Renal pelvis (tissue), 4 donors: Measurements from ENCODE around the gene LAMB1. TPM values are rescaled to one million over a fixed set of nuclear protein-coding genes. Genes with fewer than 3 reads are reported as not detected.
"Not testable (repeated sequence)": the region's sequence is repeated elsewhere in the genome, so short reads cannot be mapped to it uniquely, and the experiment has no call there.

Experiments used
- DNase-seq: peaks from one replicate; pipeline ENCODE4 v3.0.0-alpha.2; 2013
- polyA plus RNA-seq, 3 donors: library from polyadenylated mRNA; unstranded; fragments of 120-200 nt; gene quantifications; one replicate each; pipeline ENCODE4 v1.2.1, GENCODE V29; 2013; ENCODE audit not compliant: insufficient read length in 3 of 3

Gene LAMB1
- polyA plus RNA-seq, 3 donors = 618 to 855 (median 711) TPM

- DNase-seq = no peak
Measured at GRCh38 chr7:107924841-107925504, 78.0 kb downstream of the LAMB1 start.

- no peak for DNase-seq
Measured at GRCh38 chr7:107922886-107923285, 80.1 kb downstream of the LAMB1 start.

GRCh38 chr7:107921826-107922225 lies 81.1 kb downstream of the LAMB1 start:
- not testable (repeated sequence) for DNase-seq

GRCh38 chr7:107920048-107920772 lies 82.8 kb downstream of the LAMB1 start:
- no peak for DNase-seq

- no peak for DNase-seq
Measured at GRCh38 chr7:107918948-107919347, 84.0 kb downstream of the LAMB1 start.

GRCh38 chr7:107917763-107918651 lies 85.0 kb downstream of the LAMB1 start:
- no peak for DNase-seq

- DNase-seq = no peak
Measured at GRCh38 chr7:107915541-107915940, 87.4 kb downstream of the LAMB1 start.

GRCh38 chr7:107914831-107915230 lies 88.1 kb downstream of the LAMB1 start:
- no peak for DNase-seq

GRCh38 chr7:107913851-107914250 lies 89.1 kb downstream of the LAMB1 start:
- no peak for DNase-seq

GRCh38 chr7:107911981-107912380 lies 91.0 kb downstream of the LAMB1 start:
- no peak for DNase-seq

GRCh38 chr7:107909445-107909844 lies 93.5 kb downstream of the LAMB1 start:
- DNase-seq = no peak

- no peak for DNase-seq
Measured at GRCh38 chr7:107907790-107908189, 95.2 kb downstream of the LAMB1 start.

GRCh38 chr7:107902381-107902780 lies 100.6 kb downstream of the LAMB1 start:
- no peak for DNase-seq

GRCh38 chr7:107900496-107901015 lies 102.4 kb downstream of the LAMB1 start:
- DNase-seq = no peak

- no peak for DNase-seq
Measured at GRCh38 chr7:107898997-107899594, 103.9 kb downstream of the LAMB1 start.

GRCh38 chr7:107892367-107892741 lies 110.6 kb downstream of the LAMB1 start:
- DNase-seq = not testable (repeated sequence)

GRCh38 chr7:107891636-107892366 lies 111.2 kb downstream of the LAMB1 start:
- DNase-seq = peak; percentile 4

- peak; percentile 91 for DNase-seq
Measured at GRCh38 chr7:107890962-107891635, 111.9 kb downstream of the LAMB1 start, which contains the start of gene DLD. Gene DLD (plus strand): TSS chr7:107891183. CDS start chr7:107891251, 68 bp downstream.

- DNase-seq = no peak
Measured at GRCh38 chr7:107890493-107890961, 112.4 kb downstream of the LAMB1 start.

- DNase-seq = no peak
Measured at GRCh38 chr7:107889992-107890391, 113.0 kb downstream of the LAMB1 start.
